GM19043 (cell line): ENCODE results near the gene ADD2.

Experiments
- ATAC-seq: cut with Tn5 transposase; IDR thresholded peaks from one replicate; pipeline ENCODE4 v1.9.1; 2021; ENCODE audit warnings: low read depth; ENCODE audit not compliant: unreplicated experiment

The ADD2 gene

DNA sequence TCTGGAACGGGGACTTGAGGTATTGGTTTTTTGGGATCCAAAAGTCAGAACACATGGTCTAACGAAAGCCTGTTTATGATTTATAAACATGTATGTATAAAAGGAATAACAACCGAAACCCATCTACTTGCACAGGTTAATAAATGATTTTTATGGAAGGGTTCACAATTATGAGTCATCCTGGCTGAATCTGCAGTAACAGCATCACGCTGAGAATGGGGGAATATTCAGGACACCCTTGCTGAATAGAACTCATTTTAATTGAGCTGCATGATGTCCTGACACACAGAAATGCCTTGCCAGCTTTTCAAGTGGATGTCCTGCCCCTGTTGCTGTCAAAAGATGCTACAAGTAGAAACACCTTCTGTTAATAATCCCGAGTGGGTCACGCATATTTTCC lies 159.6 kb downstream of the ADD2 start:
- no peak for ATAC-seq

- ATAC-seq = no peak
These were observed 160.9 kb downstream of the ADD2 start for GRCh38 chr2:70607121-70607561.
